Lung (tissue), 12 donors: Measurements from ENCODE around the gene ASPG. TPM values are rescaled to one million over a fixed set of nuclear protein-coding genes. Genes with fewer than 3 reads are reported as not detected.
A peak's percentile ranks its signal among the peaks of the same experiment; 100 is the strongest.

Experiments used
- ATAC-seq: fragments of 200-7000 bp; cut with Tn5 transposase; one replicate; pipeline ENCODE4 v1.9.1; 2020; ENCODE audit warnings: moderate number of reproducible peaks; ENCODE audit not compliant: insufficient read depth, low FRiP score
- DNase-seq, 3 donors: peaks; one replicate each; pipeline ENCODE4 v3.0.0-alpha.2; 2013 to 2017
- H3K27ac ChIP-seq, 2 donors: one replicate each; pipeline ENCODE4 v1.5.1; 2013; ENCODE audit warnings: mild to moderate bottlenecking in 2 of 2, moderate library complexity in 2 of 2, control low read depth in 1 of 2, inconsistent platforms in 1 of 2, low read depth in 1 of 2, low read length in 1 of 2
- H3K27me3 ChIP-seq, 3 donors: one replicate each; pipeline ENCODE4 v1.5.1; 2013; ENCODE audit warnings: low read length in 2 of 3; ENCODE audit not compliant: control insufficient read depth in 3 of 3, insufficient read depth in 3 of 3
- H3K36me3 ChIP-seq, 4 donors: one replicate each; pipeline ENCODE4 v1.5.1; 2013; ENCODE audit warnings: low read length in 4 of 4, mild to moderate bottlenecking in 1 of 4, moderate library complexity in 1 of 4; ENCODE audit not compliant: control insufficient read depth in 4 of 4, insufficient read depth in 4 of 4
- H3K4me1 ChIP-seq, 5 donors: one replicate each; pipeline ENCODE4 v1.5.1; 2013; ENCODE audit warnings: low read length in 5 of 5, mild to moderate bottlenecking in 2 of 5, moderate library complexity in 1 of 5; ENCODE audit not compliant: control insufficient read depth in 5 of 5, insufficient read depth in 5 of 5
- H3K4me3 ChIP-seq: one replicate; pipeline ENCODE4 v1.5.1; 2013; ENCODE audit warnings: mild to moderate bottlenecking, control low read depth, moderate library complexity
- H3K9ac ChIP-seq, 2 donors: one replicate each; pipeline ENCODE4 v1.5.1; 2013; ENCODE audit warnings: low read length in 2 of 2, control low read depth in 1 of 2; ENCODE audit not compliant: insufficient read depth in 1 of 2
- H3K9me3 ChIP-seq, 4 donors: one replicate each; pipeline ENCODE4 v1.5.1; 2013; ENCODE audit warnings: low read length in 3 of 4, mild to moderate bottlenecking in 1 of 4, moderate library complexity in 1 of 4; ENCODE audit not compliant: control insufficient read depth in 4 of 4, insufficient read depth in 3 of 4
- WGBS, 2 donors: extraction: QIAGEN DNeasy Blood & Tissue Kit; methylation state at CpG; one replicate each; pipeline ENCODE4 v1.1.7; 2013; 5-methylcytosine and 5-hydroxymethylcytosine counted together
- polyA plus RNA-seq, 2 donors: library from polyadenylated mRNA; stranded (reverse); fragments of 200-250 nt; gene quantifications; one replicate each; pipeline ENCODE4 v1.2.1, GENCODE V29; 2013
- total RNA-seq, 2 donors: library from RNA; depleted of rRNA in 1 of 2; stranded (reverse); fragments of >200 nt in 1 of 2; gene quantifications; one replicate each; pipeline ENCODE4 v1.2.1, GENCODE V29; 2014 to 2021
- TF ChIP-seq, protein P1 (sequence below): IDR thresholded peaks from 2 replicates; pipeline ENCODE4 v1.5.1; 2012; ENCODE audit warnings: mild to moderate bottlenecking; ENCODE audit errors: control extremely low read depth, extremely low read depth
- donor health status: control.
- donor health status: control.
- donor health status: Bipolar disorder and iron deficiency.
- donor health status: healthy.
- donor health status: DM: yes; HTN: yes; CAD: no.

The ASPG gene
- total and polyA plus RNA-seq, 4 donors: 0.73 to 4.7 (median 3.0) TPM

DNA sequence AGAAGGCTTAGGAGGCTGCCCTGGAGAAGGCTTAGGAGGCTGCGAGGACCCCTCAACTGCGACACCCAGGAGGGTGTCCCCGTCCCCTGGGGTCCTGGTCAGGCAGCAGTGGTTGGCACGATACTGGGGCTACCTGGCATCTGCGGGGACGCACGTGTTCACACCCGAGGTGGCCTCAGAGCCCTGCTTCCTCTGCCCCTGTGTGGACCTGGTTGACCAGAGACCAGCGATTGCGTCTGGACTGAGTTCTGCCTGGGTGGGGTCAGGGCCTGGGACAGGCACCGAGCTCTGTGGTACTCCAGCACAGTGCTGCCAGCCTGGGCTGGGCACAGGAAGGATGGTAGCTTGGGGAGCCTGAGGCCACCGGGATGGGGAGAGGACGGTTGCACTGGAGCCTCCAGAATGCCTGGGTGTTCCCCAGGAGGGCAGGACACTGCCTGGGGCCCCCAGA lies 735 bp downstream of the ASPG start:
- H3K27me3 ChIP-seq: peaks cover 0 to 5% (median 2%) of the 10 kb centered on the region in 3 donors
- H3K9ac ChIP-seq: no peak overlapping the region
- WGBS, 2 donors: 75 to 83% methylated on average over 11 to 13 of the region's 13 CpGs

DNA sequence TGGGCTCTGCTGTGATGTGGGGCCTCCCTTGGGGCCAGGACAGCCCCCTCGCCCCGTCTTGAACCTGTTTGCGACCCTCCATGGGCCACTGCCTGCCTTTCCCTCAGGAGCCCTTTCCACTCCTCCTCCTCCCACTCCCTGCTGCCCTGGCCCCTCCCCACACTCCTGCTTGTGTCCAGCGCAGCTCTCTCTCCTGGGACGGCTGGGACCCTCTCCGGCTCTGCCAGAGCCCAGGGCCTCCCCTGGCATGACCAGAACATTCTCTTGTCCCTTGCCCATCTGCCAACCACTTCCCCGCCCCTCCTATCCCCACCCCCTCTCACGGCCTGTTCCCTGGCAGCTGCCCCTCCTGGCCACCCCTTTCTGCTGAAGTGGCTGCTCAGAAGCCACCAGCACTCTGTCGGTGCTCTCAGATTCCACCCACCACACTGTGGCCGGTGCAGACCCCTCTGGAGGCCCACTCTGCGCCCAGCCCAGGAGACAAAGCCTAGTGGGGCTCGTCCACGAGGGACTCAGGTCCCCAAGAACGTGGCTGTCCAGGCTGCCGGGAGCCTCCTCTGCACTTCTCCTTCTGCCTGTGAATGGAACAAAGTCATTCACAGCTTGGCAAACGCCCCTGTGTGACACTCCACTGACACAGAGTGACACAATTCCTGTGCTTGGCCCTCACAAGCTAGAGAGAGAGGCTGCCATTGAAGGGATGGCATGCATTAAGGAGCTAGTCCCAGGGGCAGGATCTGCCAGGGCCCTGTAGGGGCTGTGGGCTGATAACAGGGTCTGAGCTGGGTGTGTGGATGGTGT lies 1.4 kb downstream of the ASPG start:
- Histone ChIP-seq H3K9me3 (peaks cover 0 to 3% (median 0%) of the 10 kb centered on the region in 4 donors), H3K36me3 (no peaks in the 10 kb centered on the region), H3K27me3 (peaks cover 0 to 5% (median 2%) of the 10 kb centered on the region in 3 donors), H3K9ac (no peak overlapping the region), H3K4me3 (no peak overlapping the region), H3K27ac (no peak overlapping the region), H3K4me1 (peaks cover 0 to 13% (median 4%) of the 10 kb centered on the region in 5 donors)
- TF ChIP-seq, protein P1, sequence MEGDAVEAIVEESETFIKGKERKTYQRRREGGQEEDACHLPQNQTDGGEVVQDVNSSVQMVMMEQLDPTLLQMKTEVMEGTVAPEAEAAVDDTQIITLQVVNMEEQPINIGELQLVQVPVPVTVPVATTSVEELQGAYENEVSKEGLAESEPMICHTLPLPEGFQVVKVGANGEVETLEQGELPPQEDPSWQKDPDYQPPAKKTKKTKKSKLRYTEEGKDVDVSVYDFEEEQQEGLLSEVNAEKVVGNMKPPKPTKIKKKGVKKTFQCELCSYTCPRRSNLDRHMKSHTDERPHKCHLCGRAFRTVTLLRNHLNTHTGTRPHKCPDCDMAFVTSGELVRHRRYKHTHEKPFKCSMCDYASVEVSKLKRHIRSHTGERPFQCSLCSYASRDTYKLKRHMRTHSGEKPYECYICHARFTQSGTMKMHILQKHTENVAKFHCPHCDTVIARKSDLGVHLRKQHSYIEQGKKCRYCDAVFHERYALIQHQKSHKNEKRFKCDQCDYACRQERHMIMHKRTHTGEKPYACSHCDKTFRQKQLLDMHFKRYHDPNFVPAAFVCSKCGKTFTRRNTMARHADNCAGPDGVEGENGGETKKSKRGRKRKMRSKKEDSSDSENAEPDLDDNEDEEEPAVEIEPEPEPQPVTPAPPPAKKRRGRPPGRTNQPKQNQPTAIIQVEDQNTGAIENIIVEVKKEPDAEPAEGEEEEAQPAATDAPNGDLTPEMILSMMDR: no peak
- 66 to 83% methylated on average over 16 of the region's 16 CpGs for WGBS, 2 donors
- DNase-seq (peak in 1 of 3 donors; percentile 22), ATAC-seq (no peak)

More for the DNA sequence above, 735 bp downstream of the ASPG start:
- no peak overlapping the region for H3K27ac ChIP-seq
- DNase-seq (no peak), ATAC-seq (no peak)
- TF ChIP-seq, protein P1: no peak
- no peaks in the 10 kb centered on the region for H3K36me3 ChIP-seq
- H3K4me3 ChIP-seq: no peak overlapping the region
- peaks cover 0 to 15% (median 4%) of the 10 kb centered on the region in 5 donors for H3K4me1 ChIP-seq
- H3K9me3 ChIP-seq: peaks cover 0 to 3% (median 0%) of the 10 kb centered on the region in 4 donors

DNA sequence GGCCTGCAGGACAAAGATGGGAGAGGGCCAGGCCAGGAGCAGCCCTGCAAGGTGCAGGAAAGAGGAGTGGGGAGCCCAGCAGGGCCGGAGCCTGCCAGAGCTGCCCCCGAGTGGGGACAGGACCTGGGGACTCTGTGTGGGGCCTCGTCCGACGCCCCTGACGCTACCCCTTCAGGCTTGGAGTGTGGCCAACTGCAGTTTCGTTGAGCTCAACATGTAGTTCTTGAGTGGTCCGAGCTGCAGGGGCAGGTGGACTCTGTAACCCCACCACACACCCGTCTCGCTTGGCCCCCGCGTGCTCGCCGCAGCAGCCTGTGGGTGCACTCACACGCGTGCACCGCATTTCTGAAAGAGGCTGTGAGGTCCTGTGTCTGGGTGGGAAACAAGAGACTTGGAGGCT lies 2.0 kb downstream of the ASPG start:
- Histone ChIP-seq H3K9ac (no peak overlapping the region), H3K27me3 (peaks cover 0 to 5% (median 2%) of the 10 kb centered on the region in 3 donors), H3K4me3 (no peak overlapping the region), H3K36me3 (no peaks in the 10 kb centered on the region), H3K4me1 (peaks cover 0 to 11% (median 4%) of the 10 kb centered on the region in 5 donors), H3K9me3 (peaks cover 0 to 3% (median 0%) of the 10 kb centered on the region in 4 donors), H3K27ac (no peak overlapping the region)
- TF ChIP-seq, protein P1: no peak
- ATAC-seq: no peak
- 85 to 93% methylated on average over 17 of the region's 17 CpGs for WGBS, 2 donors
- peak in 1 of 3 donors; percentile 13 for DNase-seq
